ENCODE results near the gene GRK2.

Gene GRK2

DNA sequence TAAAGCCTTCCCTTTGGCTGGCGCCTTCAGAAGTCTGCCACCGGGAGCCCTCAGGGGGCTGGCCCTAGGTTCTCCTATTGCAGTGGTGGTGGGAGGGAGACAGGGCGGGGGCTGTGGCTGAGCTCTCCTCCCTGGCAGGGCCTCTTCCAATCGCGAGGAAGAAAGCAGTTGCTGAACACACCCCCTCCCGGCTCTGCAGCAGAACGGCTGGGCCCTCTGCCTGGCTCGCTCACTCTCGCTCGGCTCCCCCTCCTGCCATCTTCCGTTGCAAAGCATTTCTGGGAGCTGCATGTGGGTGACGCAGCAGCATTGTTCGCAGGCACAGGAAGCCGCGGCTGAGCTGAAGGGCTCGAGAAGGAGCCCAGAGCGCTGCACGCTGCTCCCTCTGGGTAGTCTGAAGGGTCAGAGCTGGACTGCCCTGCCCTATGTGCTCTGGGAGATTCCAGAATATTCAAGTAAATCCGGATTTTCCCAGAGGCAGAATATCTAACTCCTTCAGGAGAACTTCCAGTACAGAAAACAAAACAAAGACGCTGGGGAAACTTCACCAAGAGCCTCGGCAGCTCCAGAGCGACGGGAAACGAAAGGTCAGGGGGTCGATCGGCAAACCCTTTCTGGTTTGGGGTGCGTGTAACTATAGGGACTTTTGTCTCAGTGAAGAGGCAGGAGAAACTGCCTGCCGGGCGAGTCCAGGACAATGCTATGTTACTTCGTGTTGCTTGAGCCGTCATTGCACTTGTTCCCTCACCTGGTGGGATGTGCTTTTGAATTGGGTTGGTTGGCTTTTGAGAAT is 26.3 kb upstream of the GRK2 start:
- DNase-seq (ENCODE audit: insufficient read length, low spot score) (peak; percentile 76), FAIRE-seq (peak; percentile 94)
- TF ChIP-seq POU2F2 (IDR thresholded peaks at IDR 0.05; ENCODE audit: low read depth, low read length) (peak; percentile 81), TAF1 (IDR thresholded peaks at IDR 0.05; ENCODE audit: low read depth, low read length) (peak; percentile 100), POLR2A (IDR thresholded peaks at IDR 0.05; ENCODE audit: low read depth, low read length) (peak; percentile 97), PAX5 (IDR thresholded peaks at IDR 0.05; ENCODE audit: insufficient read depth, low read length, severe bottlenecking) (no peak), SPI1 (IDR thresholded peaks at IDR 0.05; ENCODE audit: low read depth, low read length) (0 out of 2 replicates have a peak, but pooled peaks have one; percentile 3), POLR2AphosphoS5 (IDR thresholded peaks at IDR 0.05; ENCODE audit: low read depth, low read length) (peak; percentile 98)

DNA sequence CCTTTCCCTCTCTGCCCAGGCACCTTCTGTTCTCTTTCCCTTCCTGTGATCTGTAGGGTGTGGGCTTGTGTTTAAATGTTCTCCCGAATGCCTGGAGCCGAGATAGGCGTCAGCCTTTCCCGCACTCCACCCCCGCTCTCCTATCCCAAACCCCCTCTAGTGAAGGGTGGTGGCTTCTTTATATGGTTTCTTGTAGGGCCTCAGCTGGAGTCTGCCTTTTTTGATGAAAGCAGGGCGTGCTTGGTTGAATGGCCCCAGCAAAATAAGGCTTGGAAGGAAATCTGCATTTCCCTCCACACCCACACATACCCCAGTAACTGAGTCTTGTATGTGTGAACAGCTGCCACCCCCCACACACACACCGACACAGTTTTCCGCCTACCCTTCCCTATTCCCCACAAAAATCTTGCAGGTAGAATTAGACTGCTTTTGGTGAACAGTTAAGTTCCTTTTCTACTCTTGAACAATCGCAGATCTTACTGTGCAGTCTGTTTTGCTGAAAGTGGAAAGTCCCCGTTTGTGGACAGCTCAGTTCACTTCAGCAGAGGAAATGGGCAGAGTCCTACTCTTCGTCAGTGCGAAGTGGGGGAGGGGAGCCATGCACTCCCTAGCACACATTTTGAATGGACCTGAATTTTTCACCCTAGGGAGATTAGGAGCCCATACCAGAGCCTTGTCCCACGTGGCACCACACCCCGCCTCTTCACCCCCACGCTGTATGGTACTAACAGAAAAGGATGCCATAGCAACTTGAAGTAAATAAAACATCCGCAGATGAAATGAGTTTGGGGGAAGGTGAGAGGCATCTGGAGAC is 25.5 kb upstream of the GRK2 start:
- TF ChIP-seq PAX5 (IDR thresholded peaks at IDR 0.05; ENCODE audit: insufficient read depth, low read length, severe bottlenecking) (no peak), TAF1 (IDR thresholded peaks at IDR 0.05; ENCODE audit: low read depth, low read length) (peak; percentile 85), SPI1 (IDR thresholded peaks at IDR 0.05; ENCODE audit: low read depth, low read length) (peak; percentile 72), POLR2AphosphoS5 (IDR thresholded peaks at IDR 0.05; ENCODE audit: low read depth, low read length) (peak; percentile 79), POLR2A (IDR thresholded peaks at IDR 0.05; ENCODE audit: low read depth, low read length) (peak; percentile 83), POU2F2 (IDR thresholded peaks at IDR 0.05; ENCODE audit: low read depth, low read length) (peak; percentile 73; the same call in 1 of the 2 replicates)
- peak; percentile 81 for FAIRE-seq
- no peak for DNase-seq (ENCODE audit: insufficient read length, low spot score)

DNA sequence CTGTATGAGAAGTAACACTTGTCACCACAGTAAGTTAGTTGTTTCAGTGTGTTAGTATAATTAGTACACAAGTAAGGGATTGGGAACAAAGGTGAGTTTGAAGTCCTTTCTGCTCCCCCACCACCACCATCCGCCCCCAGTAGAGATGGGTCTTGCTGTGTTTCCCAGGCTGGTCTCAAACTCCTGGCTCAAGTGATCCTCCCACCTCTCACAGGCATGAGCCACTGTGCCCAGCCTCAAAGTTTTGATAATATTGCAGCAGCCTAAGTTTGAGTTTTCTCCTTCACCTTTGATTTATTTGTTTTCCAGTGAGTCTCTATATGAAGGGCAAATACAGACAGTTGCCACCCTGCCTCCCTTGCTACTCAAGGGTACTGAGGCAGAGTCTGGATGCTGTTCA is 23.7 kb upstream of the GRK2 start:
- FAIRE-seq (no peak), DNase-seq (ENCODE audit: insufficient read length, low spot score) (no peak)
- TF ChIP-seq POLR2A (IDR thresholded peaks at IDR 0.05; ENCODE audit: low read depth, low read length) (peak; percentile 20; the same call in 1 of the 2 replicates), TAF1 (IDR thresholded peaks at IDR 0.05; ENCODE audit: low read depth, low read length) (no peak)

DNA sequence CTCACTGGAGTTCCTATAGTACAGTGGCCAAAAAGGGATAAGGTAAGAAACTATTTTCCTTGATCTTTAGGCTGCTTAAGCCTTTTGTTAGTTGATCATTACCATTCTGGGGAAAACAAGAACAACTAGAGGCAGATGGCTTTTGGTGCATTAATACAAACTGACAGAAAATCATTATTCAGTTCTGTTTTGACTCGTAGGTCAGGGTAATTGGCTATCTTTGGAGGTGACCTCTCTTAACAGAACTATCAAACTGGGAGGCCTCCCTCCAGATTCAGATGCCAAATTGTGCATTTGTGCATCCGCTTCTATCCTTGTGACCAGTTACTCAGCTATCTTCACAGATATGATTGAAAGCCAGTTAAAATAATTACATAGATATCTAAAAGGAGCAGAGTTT is 23.2 kb upstream of the GRK2 start:
- FAIRE-seq (no peak), DNase-seq (ENCODE audit: insufficient read length, low spot score) (no peak)
- TF ChIP-seq TAF1 (IDR thresholded peaks at IDR 0.05; ENCODE audit: low read depth, low read length), result no peak
- TF ChIP-seq PAX5 (IDR thresholded peaks at IDR 0.05; ENCODE audit: insufficient read depth, low read length, severe bottlenecking), result no peak
- no peak for TF ChIP-seq SPI1 (IDR thresholded peaks at IDR 0.05; ENCODE audit: low read depth, low read length)
- no peak for TF ChIP-seq POLR2A (IDR thresholded peaks at IDR 0.05; ENCODE audit: low read depth, low read length)
- TF ChIP-seq POU2F2 (IDR thresholded peaks at IDR 0.05; ENCODE audit: low read depth, low read length), result no peak
- no peak for TF ChIP-seq POLR2AphosphoS5 (IDR thresholded peaks at IDR 0.05; ENCODE audit: low read depth, low read length)

DNA sequence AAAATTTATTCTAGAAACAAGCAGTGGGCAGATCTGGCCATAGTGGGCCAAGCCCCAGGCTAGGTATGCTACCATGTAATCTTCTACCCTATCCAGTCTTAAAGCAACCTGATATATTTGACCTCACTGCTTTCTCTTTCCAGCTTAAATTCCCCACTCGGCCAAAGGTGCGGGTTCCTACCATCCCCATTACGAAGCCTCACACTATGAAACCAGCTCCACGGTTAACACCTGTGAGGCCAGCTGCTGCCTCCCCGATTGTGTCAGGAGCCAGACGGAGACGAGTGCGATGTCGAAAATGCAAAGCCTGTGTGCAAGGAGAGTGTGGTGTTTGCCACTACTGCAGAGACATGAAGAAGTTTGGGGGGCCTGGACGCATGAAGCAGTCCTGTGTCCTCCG is 21.2 kb upstream of the GRK2 start:
- no peak for FAIRE-seq
- TF ChIP-seq POLR2AphosphoS5 (IDR thresholded peaks at IDR 0.05; ENCODE audit: low read depth, low read length), result peak; percentile 42; the same call in 1 of the 2 replicates
- TF ChIP-seq PAX5 (IDR thresholded peaks at IDR 0.05; ENCODE audit: insufficient read depth, low read length, severe bottlenecking), result no peak
- no peak for DNase-seq (ENCODE audit: insufficient read length, low spot score)

GRCh38 chr11:67247946-67248550 is 18.2 kb upstream of the GRK2 start:
- no peak for DNase-seq (ENCODE audit: insufficient read length, low spot score)
- no peak for TF ChIP-seq POLR2A (IDR thresholded peaks at IDR 0.05; ENCODE audit: low read depth, low read length)
- TF ChIP-seq PAX5 (IDR thresholded peaks at IDR 0.05; ENCODE audit: insufficient read depth, low read length, severe bottlenecking), result no peak
- no peak for TF ChIP-seq POU2F2 (IDR thresholded peaks at IDR 0.05; ENCODE audit: low read depth, low read length)
- TF ChIP-seq POLR2AphosphoS5 (IDR thresholded peaks at IDR 0.05; ENCODE audit: low read depth, low read length), result no peak
- no peak for TF ChIP-seq SPI1 (IDR thresholded peaks at IDR 0.05; ENCODE audit: low read depth, low read length)
- TF ChIP-seq TAF1 (IDR thresholded peaks at IDR 0.05; ENCODE audit: low read depth, low read length), result no peak
- no peak for FAIRE-seq

- DNase-seq (ENCODE audit: insufficient read length, low spot score), result no peak
- TF ChIP-seq SPI1 (IDR thresholded peaks at IDR 0.05; ENCODE audit: low read depth, low read length) (no peak), POU2F2 (IDR thresholded peaks at IDR 0.05; ENCODE audit: low read depth, low read length) (no peak), POLR2A (IDR thresholded peaks at IDR 0.05; ENCODE audit: low read depth, low read length) (no peak), TAF1 (IDR thresholded peaks at IDR 0.05; ENCODE audit: low read depth, low read length) (no peak), PAX5 (IDR thresholded peaks at IDR 0.05; ENCODE audit: insufficient read depth, low read length, severe bottlenecking) (no peak), POLR2AphosphoS5 (IDR thresholded peaks at IDR 0.05; ENCODE audit: low read depth, low read length) (no peak)
- no peak for FAIRE-seq
Observed at GRCh38 chr11:67248653-67249052, 17.6 kb upstream of the GRK2 start.

DNA sequence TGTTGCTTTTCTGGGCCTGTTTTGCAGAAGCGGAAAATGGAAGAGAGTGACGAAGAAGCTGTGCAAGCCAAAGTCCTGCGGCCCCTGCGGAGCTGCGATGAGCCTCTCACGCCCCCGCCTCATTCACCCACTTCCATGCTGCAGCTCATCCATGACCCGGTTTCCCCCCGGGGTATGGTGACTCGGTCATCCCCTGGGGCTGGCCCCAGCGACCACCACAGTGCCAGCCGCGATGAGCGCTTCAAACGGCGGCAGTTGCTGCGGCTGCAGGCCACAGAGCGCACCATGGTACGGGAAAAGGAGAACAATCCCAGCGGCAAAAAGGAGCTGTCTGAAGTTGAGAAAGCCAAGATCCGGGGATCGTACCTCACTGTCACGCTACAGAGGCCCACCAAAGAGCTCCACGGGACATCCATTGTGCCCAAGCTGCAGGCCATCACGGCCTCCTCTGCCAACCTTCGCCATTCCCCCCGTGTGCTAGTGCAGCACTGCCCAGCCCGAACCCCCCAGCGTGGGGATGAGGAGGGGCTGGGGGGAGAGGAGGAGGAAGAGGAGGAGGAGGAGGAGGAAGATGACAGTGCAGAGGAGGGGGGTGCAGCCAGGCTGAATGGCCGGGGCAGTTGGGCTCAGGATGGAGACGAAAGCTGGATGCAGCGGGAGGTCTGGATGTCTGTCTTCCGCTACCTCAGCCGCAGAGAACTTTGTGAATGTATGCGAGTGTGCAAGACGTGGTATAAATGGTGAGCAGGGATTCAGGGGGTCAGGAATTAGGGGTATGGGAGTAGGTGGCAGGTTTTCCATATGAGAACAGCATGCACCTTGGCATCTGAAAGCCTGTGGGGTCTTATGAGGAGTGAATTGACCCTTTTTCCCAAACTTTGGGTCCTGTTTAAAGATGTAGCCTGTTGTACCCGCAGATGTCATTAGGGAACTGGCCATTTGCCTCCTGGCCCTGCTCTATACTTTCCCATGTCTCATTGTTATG is 15.9 kb upstream of the GRK2 start:
- no peak for DNase-seq (ENCODE audit: insufficient read length, low spot score)
- no peak for FAIRE-seq
- no peak for TF ChIP-seq PAX5 (IDR thresholded peaks at IDR 0.05; ENCODE audit: insufficient read depth, low read length, severe bottlenecking)
- TF ChIP-seq POLR2AphosphoS5 (IDR thresholded peaks at IDR 0.05; ENCODE audit: low read depth, low read length), result peak; percentile 69; the same call in 1 of the 2 replicates
